K562 (cell line): ENCODE measurements around the gene CAMK2D. TPM values are rescaled to one million over a fixed set of nuclear protein-coding genes. Genes with fewer than 3 reads are reported as not detected.

Experiments used
- polyA plus RNA-seq, 8 experiments: library from polyadenylated mRNA; depleted of rRNA in 4 of 8; stranded (reverse) in 5 of 8; unstranded in 3 of 8; fragments of >200 nt; fragmentation: Nextera tagmentation in 2 of 8; fragmentation: Illumina TruSeq in 1 of 8; extraction: Ambion mirVana in 2 of 8; extraction: Trizol in 1 of 8; gene quantifications; 2 replicates each; pipeline versions ENCODE4 v1.2.1 to v1.2.3, GENCODE V29; 2011 to 2014; ENCODE audit warnings: inconsistent platforms in 1 of 8, missing spikeins in 1 of 8
- small RNA-seq: library from RNA; depleted of rRNA; stranded (forward); fragments of <200 nt; gene quantifications from one replicate; pipeline ENCODE3, GENCODE V24; 2014
- total RNA-seq, 7 experiments: library from RNA; depleted of rRNA in 6 of 7; stranded (reverse); fragments of >200 nt in 6 of 7; fragmentation: Illumina TruSeq in 2 of 7; extraction: Trizol in 2 of 7; gene quantifications; 2 replicates each; pipeline versions ENCODE4 v1.2.1 to v1.2.3, GENCODE V29; 2011 to 2021; ENCODE audit warnings: low replicate concordance in 1 of 7

The CAMK2D gene
- total and polyA plus RNA-seq, 9 of the 15 experiments (the other 6 are each of a cell fraction or from before 2014, with no cell fraction given) = 0.01 to 0.33 (median 0.04) TPM; not detected in 2

Small RNA genes lying within 50 kb of the gene (small RNA-seq; reads per million reads assigned to genes)
- gene RN7SL184P = not detected
- not detected for gene RNU1-138P

Other genes starting within 250 kb of the CAMK2D start
- not detected in 2 replicates for gene ARSJ, start 217.9 kb upstream of the CAMK2D start, total RNA-seq (2014; rRNA removed)
- gene ARSJ, start 217.9 kb upstream of the CAMK2D start, total RNA-seq (2014; rRNA removed; fragmentation: Illumina TruSeq; extraction: Trizol) = not detected in 2 replicates
- not detected in 2 replicates for gene ARSJ, start 217.9 kb upstream of the CAMK2D start, total RNA-seq (2015; rRNA removed; fragmentation: Illumina TruSeq; extraction: Trizol)
- gene ARSJ, start 217.9 kb upstream of the CAMK2D start, total RNA-seq (2021) = not detected in 2 replicates
- not detected in 2 replicates for gene ARSJ, start 217.9 kb upstream of the CAMK2D start, polyA plus RNA-seq (2011; rRNA removed)
- not detected in 2 replicates for gene ARSJ, start 217.9 kb upstream of the CAMK2D start, polyA plus RNA-seq (2014; fragmentation: Illumina TruSeq; extraction: Trizol)
- not detected for gene ARSJ, start 217.9 kb upstream of the CAMK2D start, polyA plus RNA-seq (2014; fragmentation: Nextera tagmentation; extraction: Ambion mirVana)
- not detected in 2 replicates for gene ARSJ, start 217.9 kb upstream of the CAMK2D start, polyA plus RNA-seq (2014; rRNA removed)